Breast epithelium (tissue), 3 donors: ENCODE results near the gene ATP6V0B.

ENCODE experiments used
- CTCF ChIP-seq, 3 donors: fragments of 450-650 bp; IDR thresholded peaks; one replicate each; pipeline ENCODE4 v1.5.1; 2016 to 2017; ENCODE audit warnings: antibody characterized with exemption in 3 of 3, mild to moderate bottlenecking in 3 of 3, moderate library complexity in 3 of 3
- POLR2AphosphoS5 ChIP-seq, 3 donors: sonication (generic); formaldehyde crosslinking; IDR thresholded peaks; one replicate each; pipeline ENCODE4 v1.6.1; 2017; ENCODE audit warnings: antibody characterized with exemption in 3 of 3

- TF ChIP-seq POLR2AphosphoS5 (IDR thresholded peaks at IDR 0.05) (no peak), CTCF (IDR thresholded peaks at IDR 0.05) (no peak)
These were observed 12.0 kb downstream of the ATP6V0B start for GRCh38 chr1:43986712-43987111.
